HS-5 (cell line): Measurements from ENCODE around the gene TWIST2.
A peak's percentile ranks its signal among the peaks of the same experiment; 100 is the strongest.

Experiments used
- DNase-seq: peaks from one replicate; pipeline ENCODE4 v3.0.0-alpha.2; 2012; ENCODE audit warnings: low read depth

Gene TWIST2

DNA sequence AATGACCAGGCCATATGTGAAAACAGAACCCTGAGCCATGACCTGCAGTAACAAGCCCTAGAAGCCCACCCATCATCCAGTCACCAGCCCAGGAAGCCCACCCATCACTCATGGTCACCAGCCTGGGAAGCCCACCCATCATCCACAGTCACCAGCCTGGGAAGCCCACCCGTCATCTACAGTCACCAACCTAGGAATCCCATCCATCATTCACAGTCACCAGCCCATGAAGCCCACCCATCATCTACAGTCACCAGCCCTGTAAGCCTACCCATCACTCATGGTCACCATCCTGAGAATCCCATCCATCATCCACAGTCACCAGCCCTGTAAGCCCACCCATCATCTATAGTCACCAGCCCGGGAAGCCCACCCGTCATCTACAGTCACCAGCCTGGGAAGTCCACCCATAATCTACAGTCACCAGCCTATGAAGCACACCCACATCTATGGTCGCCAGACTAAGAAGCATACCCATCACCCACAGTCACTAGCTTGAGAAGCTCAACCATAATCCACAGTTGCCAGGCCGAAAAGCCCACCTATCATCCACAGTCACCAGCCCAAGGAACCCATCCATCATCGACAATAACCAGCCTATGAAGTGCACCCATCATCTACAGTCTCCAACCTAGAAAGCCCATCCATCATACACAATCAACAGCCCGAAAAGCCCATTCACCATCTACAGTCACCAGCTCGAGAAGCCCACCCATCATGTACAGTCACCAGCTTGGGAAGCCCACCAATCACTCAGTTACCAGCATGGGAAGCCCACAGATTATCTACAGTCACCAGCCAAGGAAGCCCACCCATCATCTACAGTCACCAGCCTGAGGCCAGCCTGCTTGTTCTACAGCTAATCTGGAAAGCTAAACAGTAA is 91.9 kb downstream of the TWIST2 start:
- no peak for DNase-seq

DNA sequence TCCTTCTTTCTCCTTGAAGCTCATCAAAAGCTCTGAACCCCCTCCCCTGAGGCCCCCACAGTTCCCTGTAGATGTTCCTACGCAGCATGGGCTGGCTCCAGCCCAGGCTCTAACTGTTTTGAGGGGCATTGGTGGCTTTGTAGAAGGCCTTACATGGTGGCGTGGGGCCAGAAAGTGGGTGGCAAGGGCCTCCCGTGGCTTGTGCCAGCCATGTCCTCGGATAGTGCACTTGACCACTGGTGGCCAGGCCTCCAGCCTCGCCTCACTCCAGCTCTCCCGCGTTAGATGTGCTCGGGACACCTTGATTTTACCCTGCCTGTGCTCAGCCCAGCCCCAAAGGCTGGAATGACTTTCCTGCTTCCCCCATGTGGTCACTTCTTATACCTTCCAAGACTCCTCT is 92.9 kb downstream of the TWIST2 start:
- DNase-seq: no peak

DNA sequence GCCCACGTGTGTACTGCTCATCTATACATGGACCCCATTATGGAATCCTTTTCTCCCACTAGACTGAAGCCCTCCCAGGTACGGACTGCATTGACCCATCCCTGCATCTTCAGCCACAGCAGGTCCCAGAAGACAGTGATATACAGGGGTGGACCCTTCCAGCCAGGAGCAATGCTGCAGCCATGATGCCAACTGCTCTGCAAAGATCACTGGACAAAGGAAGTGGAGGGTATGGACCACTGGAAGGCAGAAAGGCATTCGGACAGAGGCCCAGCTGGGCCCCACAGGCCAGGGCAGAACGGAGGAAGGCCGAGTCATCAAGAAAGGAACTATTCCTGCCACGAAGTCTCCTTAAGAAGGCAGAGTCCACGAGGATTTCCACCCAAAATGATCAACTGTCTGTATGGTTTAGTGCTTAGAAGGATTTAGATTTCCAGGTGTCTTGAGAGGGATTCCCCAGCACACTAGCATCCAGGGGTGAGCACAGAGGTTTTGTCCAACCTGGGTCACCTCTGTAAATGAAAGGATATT is 93.4 kb downstream of the TWIST2 start:
- no peak for DNase-seq

DNA sequence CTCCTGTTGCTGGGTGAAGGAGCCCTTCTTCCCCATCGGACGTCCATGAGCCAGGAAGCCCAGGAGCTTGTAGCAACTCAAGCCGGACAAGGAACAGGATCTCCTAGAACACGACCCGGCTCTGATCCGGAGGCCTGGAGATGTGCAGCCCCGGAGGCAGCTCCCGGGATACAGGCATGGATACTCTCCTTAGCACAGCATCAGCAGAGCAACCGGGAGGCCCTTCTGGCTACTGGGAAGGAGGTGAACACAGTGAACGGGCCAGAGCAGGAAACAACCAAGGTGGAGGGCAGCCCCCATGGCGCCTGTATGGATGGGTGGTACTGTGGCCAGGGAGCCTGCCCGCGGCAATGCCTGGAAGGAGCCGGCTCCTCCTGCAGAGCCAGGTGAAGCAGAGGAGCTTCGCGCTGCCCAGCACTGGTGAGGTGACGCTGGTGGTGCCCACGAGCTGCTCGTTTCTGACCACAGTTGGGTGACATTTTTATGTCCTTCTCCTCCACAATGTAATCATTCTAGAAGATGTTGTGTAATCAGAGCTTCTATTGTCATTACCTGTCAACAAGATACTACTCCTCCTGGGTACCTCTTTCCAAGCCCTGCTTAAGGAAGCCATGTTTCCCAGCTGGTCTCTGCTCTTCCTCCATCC is 94.3 kb downstream of the TWIST2 start:
- no peak for DNase-seq

DNA sequence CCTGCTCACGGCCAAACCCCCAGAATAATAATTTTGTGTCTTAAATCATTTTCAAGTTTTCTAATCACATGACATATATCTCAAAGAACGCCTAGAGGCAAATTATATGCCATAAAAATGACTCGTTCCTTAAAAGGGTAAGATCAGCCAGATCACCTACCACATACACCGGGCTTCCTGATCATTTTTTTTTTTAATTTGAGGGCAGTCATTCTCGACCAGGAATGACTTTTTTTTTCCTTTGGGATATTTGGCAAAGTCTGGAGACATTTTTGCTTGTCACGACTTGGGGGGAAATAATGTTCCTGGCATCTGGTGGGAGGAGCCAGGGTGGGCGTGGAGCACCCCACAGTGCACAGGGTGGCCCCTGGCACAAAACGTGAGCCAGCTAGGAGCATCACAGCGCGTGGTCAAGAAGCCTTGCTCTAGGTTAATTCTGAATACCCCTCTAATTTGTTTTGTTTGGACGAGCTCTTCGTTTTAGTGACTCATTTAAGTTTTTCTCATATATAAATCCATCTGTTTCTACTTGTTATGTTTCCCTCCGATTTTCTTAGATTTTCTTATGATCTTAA is 94.9 kb downstream of the TWIST2 start:
- DNase-seq: no peak

DNA sequence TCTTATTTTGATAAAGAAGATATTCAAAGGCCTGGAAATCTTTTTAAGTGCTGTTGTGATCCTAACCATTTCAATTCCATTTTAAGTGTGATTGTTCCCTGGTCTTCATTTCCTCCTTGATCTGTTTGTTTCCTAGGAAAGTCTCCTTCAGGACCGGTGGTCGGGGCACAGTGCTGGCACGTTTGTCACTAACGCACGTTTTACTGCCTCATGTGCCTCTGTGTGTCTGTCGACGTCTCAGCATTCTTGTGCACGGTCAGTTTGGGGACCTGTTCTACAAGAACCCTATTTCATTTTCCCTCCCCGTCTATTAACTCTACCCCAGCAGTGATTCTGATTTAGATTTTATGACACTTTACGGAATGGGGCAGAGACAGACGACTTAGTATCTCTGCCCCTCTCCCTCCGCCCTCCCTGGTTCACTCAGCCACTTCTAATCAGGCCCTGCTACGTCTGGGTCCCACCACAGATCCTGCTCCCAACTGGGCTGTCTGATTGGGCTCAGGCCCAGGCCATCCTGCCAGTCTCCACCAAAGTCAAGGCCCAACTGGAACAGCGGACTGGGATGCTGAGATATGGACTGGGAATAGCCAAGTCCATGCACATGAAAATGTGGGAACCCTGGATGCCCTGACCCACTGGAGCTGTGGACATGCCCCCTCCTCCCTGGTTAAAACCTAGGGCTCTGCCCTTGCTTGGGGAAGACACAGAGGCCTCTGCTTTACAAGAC is 95.6 kb downstream of the TWIST2 start:
- no peak for DNase-seq

DNA sequence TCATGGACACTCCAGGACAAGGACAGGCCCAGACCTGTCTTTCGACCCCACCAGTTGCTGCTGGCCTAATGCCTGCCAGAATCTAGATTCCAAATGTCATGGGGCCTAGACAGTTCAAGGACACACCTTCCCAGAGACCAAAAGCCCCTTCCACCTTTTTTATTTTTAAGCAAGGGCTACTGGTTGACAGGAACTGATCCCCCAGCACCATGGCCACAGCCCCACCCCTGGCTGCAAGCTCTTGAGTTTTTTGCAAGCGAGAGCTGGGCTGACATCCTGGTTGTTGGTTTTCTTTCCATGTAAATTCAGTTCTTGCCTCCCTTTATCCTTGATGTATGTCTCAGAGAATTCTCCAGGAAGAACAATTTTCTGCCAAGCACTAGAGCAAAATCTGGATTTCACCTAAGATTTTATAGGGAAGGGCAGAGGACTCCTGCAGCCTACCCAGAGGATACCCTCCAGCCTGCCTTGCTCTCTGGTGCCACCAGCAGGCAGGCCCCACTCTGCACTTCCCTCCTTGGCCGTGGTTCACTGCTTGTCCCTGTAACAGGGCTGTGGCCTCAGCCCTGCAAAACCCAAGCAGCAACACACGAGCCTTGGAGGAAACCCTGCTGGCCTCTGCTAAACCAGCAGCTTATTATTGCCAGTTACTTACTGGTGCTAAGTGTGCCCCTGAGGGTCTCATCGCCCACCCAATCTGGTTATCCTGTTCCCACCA is 97.7 kb downstream of the TWIST2 start:
- no peak for DNase-seq

DNA sequence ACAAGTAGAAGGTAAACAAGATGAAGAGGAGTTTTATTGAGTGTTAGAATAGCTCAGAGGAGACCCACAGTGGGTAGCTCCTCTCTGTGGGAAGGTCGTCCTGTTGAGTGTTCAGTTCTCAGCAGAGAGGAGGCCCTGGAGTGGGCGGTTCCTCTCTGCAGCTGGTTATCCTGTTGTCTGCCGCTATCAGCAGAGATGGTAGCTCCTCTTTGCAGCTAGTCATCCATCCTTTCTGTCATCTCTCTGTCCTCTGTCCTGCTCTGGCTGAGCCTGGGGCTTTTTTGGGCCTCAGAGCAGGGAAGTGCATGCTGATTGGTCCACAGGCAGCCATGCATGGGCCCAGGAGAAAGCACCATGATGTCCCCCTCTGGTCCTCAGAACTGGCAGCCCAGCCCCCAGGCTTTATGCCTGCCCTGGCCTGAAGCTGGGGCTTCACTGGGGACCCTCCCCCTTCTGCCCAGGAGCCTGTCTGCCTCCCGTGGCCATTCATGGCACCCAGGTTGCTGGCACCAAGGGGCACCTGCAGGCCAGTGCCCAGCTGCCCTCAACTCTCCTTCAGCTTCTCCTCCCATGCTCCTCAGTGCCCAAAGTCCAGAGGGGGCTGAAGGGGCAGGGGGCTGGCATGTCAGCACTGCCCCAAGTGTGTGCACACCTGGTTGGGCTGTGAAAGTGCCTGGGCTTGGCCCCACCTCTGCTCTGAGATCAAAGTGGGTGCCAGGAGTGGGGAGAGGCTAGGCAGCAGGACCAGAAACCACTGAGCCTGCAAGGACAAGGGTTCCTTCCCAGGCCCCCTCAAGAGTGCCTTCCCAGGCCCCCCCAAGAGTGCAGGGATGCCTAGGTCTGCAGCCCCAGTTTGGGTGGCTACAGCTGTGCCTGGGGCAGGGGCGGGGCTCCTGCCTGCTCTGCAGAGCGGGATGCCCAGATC is 98.7 kb downstream of the TWIST2 start:
- no peak for DNase-seq

DNA sequence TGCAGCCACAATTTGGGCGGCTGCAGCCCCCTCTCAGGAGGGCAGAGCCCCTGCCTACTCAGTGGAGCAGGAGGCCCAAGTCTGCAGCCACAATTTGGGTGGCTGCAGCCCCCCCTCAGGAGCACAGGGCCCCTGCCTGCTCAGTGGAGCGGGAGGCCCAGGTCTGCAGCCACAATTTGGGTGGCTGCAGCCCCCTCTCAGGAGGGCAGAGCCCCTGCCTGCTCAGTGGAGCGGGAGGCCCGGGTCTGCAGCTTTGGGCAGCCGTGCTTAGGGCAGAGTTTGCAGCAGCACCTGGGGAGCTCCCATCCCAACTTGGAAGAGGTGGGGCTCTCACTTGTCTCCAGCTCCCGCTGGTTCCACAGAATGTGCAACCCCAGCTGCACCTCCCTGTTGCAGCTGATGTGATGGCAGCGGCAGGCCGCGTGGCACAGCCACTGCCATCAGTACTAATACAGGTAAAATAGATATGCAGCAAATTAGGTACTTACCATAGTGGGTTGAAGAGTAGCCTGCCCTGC is 99.4 kb downstream of the TWIST2 start:
- no peak for DNase-seq

DNA sequence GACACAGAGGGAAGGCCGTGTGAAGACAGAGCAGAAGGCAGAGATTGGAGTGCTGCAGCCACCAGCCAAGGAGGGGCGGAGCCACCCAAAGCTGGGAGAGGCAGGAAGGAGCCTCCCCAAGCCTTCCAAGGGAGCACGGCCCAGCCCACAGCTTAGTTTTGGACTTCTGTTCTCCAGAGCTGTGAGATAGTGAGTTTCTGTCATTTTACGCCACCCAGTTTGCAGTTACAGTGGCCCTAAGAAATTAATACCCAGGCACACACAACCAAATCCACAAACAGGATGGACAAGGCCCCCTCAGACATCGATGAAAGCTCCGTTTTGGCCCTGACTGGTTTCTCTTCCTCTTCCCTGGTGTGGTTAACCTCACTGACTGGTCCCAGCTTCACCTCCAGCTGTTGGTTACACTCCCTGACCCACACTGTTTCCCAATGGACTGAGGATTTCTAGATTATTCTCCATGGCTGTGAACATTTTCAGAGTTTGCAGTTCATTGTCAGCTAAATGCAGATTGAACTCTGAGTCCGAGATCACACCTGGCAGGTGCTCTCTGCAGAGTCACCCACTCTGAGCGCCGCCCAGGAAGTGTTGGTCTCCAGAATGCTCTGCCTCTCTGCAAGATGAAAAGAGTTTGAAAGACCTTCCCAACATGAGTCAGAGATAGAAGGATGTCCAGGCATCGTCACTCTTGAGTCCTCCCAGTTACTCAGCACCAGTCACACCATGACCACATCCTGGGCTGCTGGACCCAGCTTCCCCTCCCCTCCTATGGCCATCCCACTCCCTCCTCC is 100.2 kb downstream of the TWIST2 start:
- DNase-seq: peak; percentile 93

DNA sequence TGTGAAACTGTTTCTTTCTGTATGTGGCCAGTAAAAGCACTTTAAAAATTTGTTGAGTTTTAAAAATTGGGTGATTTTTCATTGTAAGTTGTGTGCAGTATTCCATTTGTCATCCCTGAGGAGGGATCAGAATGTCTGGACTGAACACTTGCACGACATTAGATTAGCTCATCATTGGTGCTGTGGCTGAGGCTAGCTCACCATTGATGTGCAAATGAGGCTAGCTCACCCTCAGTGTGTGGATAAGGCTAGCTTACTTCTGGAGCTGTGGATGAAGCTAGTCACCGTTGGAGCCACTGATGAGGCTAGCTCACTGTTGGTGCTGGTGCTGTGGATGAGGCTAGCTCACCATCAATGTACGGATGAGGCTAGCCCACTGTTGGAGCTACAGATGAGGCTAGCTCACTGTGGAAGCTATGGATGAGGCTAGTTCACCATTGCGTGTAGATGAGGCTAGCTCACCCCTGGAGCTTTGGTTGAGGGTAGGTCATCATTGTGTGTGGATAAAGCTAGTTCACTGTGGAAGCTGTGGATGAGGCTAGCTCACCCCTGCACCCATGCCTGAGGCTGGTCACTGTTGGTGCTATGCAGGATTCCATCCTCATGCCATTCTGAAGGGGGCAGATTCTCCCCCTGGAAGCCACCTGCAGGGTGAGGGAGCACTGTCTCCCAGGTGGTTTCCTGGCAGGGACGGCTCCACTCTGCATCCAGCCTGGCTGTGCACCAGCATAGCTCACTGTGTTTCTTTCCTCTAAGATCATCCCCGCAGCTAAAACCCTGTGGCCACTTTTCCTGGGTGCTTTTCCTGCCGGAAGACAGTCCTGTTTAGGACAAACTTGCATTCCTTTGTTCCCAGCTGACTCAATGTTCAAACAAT is 101.1 kb downstream of the TWIST2 start:
- DNase-seq: no peak

DNA sequence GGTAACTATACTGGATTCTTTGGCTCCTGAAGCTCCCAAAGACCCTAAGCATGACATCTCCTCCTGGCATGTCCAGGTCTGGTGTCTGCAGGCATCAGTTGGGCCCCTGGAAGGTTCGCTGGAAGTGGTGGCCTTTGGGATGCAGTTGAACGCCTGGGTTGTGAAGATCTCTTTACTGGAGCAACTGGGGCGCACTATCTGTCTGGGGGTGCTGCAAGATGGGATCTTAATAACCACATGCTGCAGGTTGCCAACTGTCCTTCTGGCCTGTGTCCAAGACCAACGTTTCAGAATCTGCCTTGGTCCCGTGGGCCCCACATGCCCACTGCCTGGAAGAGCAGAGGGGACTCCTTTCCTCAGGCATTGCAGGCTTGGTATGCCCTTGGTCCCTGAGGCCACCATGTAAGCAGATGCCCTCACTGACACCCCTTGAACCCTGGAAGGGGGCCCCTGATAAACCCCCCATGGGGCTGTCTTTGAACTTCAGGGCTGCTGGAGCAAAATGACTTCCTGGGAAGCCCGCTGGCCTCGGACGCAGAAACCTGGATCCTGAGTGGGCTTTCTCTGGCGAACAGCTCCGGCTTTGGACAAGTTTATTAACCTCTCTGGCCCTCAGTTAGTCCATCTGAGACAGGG is 101.9 kb downstream of the TWIST2 start:
- no peak for DNase-seq

DNA sequence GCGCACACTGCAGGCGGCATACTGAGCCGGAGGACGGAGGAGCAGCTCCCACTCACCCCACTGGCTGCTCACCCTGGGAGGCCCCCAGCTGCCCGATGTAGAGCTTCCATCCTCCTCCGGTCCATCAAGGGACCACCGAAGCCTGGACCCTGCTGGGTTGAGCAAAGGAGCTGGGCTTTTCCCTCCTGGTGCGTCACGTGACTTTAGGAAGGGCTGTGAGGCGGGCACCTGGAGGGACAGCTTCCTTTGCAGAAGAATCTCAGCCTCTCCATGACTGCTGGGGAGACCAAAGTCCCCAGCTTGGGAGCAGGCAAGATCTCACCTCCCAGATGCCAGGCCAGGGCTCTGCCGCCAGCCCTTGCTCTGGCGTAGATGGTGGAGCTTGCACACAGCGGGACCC is 102.7 kb downstream of the TWIST2 start:
- DNase-seq: no peak

DNA sequence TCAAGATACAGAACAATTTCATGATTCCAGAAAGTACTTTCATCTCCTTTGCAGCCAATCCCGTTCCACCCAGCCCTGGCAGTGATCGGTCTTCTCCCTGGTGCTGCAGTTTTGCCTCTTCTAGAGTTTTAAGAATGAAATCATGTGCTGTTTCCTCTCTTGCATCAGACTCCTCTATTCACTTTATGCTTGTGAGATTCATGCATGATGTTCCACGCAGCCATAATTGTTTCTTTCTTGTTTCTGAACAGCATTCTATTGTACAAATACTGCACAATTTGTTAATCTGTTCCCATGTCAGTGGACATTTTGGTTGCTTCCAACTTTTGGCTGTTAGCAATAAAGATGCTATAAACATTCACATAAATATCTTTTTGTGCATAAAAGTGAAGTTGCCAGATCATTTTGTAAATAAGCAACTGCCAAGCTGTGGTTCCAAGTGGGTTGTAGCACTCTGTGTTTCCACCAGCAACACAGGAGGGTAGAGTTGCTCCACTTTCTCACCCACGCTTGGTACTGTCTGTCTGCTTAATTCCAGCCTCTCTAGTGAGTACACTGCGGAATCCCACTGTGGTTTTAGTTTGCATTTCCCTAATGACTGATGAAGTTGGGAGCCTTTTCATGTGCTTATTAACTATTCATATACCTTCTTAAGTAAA is 104.5 kb downstream of the TWIST2 start:
- DNase-seq: no peak

DNA sequence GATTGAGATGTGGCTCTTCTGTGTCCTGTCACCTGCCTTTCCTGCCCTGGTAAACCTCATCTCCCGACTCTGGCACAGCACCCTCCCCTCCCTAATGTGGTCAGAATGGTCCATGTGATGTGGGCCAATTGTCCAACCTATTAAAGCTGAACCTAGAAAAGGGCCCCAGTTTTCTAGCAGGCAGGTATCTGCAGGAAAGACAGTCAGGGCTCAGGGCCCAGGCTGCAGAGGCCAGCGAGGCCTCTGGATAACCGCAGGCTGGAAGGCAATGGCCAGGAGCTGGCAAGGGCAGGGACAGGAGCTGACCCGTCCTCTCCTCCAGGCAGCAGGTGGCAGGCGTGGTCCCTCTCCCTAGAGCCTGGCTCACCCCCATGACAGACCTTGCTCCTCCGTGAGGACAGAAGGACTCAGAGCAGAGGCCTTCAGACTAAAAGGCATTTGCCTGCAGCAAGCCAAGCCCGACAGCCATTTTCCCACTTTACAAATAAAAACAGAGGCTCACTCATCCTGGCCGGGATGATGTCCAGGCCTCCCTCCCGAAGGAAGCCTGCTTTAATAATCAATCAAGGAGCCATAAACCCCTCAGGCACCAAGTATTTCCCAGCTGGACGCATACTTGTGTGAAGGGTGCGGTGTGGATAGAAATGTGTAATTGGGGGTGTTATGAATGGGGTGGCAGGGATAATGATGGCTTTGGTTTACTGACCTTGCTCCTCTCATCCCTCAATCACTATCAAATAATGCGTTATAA is 107.1 kb downstream of the TWIST2 start:
- no peak for DNase-seq

DNA sequence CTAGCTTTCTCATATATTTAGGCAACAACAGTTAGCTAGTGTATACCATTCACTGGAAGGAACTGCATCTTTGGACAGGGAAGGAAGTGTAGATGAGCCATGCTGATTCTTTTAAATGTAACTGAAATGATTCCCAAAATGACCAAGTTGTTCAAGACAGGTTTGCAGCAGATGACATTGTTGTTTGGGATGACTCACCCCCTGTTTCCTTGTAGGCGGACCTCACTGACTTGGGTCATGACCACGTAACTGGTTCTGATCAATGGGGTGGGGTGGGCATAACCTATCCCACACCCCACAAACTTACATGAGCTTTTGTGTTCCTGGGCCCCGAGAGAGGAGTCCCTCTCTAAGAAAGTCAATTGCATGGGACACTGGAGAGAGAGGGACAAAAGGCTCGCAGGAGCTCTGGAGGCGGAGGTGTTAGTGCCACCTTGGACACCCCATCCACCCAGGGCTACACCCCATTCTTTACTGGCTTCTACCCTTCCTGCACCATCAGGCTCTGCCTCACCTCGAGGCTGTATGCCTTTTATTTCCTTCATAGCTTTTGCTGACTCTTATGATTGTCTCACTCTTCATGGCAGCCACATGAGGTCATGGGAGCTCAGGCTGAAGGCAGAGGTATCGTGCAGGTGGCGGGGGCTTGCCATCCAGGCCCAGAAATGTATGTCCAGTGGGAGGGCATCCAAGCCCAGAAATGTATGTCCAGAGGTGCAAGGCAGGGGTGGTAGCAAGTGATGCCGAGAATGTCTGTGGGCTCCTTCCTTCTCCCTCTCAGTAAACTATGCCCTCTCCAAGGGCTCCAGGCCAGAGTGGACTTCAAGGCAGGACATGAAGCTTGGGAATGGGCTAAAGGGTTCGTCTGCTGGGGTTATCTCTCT is 108.0 kb downstream of the TWIST2 start:
- no peak for DNase-seq
